Measurements from ENCODE around the gene CNIH3.

GRCh38 chr1:224668984-224669383 is 52.9 kb downstream of the CNIH3 start:
- no peak for TF ChIP-seq TAF1 (IDR thresholded peaks at IDR 0.05; ENCODE audit: borderline replicate concordance, low read depth, low read length)
- TF ChIP-seq POLR2A (IDR thresholded peaks at IDR 0.05; ENCODE audit: low read depth, low read length): no peak
- no peak for TF ChIP-seq CTCF (IDR thresholded peaks at IDR 0.05 in 2 of 3, conservative IDR thresholded peaks at IDR 0.05 in 1 of 3; ENCODE audit: control insufficient read depth in 2 of 3, extremely low read depth in 1 of 3, insufficient read depth in 1 of 3, low read depth in 3 of 3, low read length in 3 of 3)
- no peak for TF ChIP-seq EZH2 (IDR thresholded peaks at IDR 0.05; ENCODE audit: borderline replicate concordance, control insufficient read depth, low read depth, low read length)
- no peak for TF ChIP-seq SIX5 (IDR thresholded peaks at IDR 0.05; ENCODE audit: low read depth, low read length, severe bottlenecking)

Measured in GM12878 (cell line).